Measurements from ENCODE around the gene GNB1L.

The GNB1L gene

DNA sequence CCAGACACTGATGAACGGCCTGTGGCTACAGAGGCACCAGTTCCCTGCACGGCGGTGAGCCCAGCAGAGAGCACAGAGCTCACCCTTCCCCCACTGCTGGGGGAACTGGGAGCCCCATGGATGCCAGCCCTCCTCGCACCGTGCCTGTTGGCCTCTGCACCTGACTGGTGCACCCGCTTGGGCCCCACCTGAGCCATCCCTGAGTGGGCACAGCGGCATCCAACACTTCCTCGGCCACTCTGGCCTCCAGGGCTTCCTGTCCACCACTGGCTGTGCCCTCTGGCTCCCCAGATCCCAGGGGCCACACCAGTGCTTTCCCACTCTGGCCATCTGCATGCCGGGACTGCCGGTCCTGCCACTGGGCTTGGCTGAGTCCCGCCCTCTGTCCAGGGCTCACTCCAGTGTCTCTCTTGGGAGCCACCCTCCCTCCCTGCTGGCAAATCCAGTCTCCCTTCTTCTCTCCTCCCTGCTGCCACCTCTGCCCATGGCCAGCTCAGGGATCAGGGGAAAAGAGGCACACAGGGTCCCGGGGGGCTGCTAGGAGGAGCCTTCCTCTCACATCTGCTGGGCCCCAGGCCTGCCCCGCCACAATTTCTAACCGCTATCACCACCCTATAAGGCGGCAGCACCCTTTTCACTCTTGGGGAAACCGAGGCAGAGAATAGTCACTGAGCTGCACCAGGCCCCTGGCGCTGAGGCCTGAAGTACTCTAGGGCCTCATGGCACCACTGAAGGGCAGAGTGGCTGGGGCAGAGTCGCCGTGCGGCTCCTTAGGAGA lies 33.0 kb downstream of the GNB1L start:
- DNase-seq = no peak

DNA sequence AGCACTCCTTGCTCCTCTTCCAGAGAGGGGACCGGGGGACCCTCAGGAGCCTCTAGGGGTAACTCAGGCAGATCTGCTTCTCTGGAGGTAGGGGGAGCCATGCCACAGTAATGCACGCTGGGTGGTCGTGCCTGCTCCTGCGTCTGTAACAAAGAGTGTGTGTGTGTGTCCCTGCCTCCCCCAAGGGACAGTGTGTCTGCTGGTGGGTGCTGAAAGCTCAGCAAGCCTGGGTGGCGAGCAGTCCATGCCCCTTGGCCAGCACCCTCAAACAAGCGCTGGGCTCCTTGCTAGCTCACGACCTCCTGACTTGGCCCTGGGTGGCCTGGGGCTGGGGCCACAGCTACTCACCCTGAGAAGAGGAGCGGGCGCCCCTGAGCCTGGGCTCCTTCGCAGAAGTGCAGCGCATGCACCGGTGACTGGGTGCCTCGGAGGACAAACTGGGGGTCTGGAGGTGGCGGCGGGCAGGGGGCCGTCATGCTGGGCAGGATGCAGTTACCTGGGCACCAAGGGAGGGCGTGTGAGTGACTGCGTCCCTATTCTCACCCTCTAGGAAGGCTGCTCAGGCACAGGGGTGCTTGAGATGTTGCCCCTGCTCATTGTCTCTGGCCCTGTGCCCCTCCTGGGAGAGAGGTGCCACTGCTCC lies 33.7 kb downstream of the GNB1L start:
- DNase-seq = no peak

DNA sequence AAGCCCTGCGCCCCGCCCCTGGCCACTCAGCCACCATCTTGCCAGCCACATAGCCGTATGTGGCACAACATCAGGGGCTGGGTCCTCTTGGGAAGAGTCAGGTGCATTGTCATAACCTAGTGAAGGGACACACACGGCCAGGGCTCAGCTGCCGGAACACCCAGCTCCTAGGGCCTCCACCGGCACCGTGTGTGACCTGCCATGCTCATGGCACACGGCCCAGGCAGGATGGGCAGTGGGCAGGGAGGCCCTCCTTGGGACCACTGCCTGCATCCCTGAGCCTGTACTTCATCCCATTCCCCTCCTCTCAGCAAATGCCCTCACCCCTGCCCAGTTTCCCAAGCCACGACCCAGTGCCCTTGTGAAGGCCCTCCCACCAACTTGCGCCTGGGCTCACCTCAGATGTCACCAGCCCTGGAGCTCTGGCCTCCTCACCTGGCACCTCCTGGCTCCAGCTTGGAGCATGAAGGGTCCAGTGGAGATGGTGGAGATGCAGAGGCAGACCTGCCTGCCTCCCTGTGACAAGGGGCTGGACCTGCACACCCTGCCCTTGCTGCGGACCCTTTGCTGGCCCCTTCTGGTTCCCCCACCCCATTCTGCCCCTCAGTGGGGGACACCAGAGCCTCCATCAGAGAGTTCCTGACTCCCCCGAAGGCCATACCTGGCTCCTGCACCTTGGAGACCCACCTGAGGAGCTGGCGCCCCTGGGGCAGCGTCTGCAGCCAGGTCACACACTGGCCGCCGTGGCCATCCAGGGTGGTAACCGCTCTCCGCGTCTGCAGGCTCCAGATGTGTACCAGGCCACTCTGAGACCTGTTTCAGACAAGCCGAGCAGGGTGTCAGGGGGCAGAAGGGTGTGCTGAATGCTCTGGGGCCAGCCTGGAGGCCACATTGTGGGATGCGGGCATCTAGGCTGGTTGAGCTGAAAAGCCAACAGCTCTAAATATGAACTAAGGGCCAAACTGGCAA lies 34.5 kb downstream of the GNB1L start:
- no peak for DNase-seq

DNA sequence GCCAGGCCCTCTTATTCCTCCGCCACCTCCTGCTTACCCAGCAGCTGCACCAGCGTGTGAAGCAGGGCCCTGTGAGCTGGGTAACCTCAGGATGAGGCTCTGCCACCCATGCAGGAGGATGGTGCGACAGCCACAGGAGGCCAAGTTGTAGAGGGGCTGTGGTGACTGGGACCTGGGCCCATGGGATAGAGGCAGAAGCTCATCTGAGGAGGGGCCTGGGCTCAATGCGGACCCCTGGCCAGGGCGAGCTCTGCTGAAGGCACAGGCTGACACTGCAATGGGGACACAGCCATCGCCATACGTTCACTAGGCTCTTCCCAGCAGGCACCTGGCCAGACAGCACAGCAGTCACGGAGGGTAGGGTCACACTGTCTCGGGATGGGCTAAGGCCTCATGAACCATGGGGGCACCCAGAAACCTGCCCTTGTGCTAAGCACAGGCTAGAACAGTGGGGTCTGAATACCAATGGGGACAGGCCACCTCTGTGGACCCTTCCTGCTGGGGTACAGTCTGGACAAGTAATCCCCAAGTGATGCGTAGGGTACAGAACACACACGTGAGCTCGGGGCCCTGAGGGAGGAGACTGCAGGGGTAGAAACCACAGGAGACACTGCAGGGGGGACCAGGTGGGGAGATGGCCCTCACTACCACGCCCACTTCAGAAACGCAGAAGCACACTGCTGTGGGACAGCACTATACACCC lies 35.3 kb downstream of the GNB1L start:
- no peak for DNase-seq

DNA sequence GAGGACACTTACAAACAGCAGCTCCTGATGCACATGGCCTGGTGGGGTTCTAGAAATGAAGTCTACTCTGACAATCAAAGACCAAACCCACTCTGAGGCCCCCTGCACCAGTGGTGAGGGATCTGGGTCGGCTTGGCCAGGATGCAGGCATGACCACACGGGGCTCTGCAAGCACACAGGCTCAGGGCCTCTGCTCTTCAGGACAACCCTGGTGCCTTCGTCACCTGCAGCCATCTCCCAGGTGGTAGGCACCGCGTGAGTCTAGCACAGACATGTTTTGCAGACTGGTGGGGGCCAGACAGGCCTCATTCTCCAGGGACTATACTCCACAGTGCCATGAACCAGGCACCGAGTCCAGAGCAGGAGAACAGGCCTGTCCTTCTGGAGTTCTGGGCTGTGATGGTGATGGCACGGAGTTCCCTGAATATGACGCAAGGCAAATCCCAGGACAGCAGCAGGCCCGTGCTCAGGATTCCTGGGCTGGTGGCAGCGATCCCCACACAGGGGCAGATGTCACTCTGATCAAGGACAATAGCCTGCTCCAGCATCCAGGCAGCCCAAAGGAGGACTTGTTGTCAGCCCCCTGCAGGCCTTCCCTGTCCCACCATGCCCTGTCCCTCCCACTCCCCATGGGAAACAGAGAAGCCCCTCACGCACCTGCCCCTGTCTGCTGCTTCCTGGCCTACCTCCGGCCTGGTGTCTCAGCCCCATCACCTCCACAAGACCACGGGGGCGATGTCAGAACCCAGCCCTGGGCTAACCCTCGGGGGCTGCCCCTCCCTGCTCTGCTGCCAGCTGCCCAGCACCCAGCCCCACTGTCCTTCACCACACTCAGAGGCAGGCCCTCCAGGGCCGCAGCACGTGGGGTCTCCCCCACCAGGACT lies 36.1 kb downstream of the GNB1L start:
- no peak for DNase-seq

DNA sequence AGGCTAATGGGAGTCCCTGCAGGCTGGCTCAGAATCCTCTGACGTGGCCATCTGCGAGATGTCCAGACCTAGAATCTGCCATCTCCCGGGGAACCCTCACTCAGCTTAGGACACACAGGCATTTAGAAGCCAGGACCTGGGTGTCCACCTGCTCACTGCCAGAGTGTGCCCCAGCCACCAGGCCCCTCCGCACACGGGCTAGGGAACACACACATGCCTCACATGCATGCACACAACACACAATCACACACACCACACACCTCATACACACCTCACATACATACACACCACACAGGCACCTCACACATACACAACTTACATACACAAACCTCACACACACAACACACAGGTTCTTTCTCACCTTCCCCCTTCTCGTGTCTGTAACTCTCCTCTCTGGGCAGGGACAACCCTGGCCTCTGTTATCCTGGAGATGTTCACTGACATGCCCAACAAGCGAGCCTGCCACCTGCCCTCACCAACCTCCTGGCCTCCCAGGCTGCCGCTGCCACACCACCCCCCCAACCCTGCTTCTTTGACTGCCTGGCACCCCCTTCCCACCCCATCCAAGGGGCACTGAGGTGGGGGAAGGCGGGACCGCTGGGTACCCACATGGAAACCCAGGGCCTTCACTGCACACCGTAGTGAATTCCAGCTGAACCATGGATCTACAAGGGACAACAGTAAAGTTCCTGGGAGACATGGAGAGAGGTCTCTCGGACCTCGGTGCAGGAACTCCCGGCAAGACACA lies 38.1 kb downstream of the GNB1L start:
- no peak for DNase-seq

DNA sequence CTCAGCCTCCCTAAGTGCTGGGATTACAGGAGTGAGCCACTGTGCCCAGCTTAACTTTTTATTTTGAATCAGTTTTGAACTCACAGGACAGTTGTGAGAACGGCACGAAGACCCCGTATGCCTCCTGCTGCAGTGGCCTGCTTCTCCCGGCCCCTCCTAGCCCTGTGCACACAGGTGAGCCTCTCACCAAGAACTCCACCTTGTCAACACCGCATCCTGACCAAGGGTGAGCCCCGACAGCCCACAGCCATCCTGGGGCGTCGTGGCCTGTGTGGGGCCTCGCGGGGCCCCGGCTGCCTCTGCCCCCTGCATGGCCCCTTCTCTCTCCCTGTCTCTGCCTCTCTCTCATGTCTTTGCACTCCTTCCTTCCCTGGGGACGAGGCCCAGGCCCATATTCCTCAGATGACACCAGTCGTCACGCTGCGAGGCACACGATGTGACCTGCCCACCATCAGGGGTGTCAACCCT lies 38.8 kb downstream of the GNB1L start:
- no peak for DNase-seq

DNA sequence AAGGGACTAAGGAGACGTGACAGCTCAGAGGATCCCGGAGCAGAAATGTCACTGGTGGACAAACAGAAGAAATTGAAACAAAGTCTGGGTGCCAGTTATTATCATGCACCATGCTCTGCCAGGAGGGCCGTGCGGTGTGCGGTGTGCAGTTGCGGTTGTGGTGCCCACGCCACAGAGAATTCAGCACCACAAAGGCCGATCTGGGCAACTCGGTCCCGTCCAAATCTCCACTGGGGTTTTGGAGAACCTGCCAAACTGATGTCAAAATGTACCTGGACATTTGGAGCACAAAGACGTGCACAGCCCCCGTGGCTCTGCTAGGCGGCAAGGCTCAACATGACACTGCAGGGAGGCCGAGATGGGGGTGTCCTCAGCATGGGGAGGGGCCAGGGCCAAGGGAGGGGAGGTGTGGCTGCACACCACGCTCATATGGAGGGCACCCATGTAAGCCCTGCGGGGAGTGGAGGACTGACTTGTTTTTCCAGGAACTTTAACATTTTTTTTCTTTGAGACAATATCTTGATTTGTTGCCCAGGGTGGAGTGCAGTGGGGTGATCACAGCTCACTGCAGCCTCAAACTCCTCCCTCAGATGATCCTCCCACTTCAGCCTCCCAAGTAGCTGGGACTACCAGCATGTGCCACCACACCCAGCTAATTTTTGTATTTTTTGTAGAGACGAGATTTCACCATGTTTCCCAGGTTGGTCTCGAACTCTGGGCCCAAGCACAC lies 39.4 kb downstream of the GNB1L start:
- DNase-seq = no peak

DNA sequence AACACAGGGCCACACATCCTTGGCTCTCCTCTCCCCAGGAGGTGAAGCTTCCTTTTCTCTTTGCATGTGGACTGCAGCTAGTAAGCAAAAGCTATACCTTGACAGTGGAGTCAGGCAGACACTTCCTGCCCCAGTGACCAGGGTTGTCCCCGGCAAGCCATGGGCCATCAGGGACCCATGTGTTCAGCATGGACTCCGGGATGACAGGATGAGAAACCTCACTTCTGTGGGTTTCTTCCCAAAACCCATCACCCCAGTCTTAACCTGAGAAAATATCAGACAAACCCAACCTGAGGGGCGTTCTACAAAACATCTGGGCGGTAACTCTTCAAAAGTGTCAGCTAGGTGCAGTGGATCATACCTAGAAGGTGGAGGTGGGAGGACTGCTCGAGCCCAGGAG lies 40.2 kb downstream of the GNB1L start:
- DNase-seq = no peak

DNA sequence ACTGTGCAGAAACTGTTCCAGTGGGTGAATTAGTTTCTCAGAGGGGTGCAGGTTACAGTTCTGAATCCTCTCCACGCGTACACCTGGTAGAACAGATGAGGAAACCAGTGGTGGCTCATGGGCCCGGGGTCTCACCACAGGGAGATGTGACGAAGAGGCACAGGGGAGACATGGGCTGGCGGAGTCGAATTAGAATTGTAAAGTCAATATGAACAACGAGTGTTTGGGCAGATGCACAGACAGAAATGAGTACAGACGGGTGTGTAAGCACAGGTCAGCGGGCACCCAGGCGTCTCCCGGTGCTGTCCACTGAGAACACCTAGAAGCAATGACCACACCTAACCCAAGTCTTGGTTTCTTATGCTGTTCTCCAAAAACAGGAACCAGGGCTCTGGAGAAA lies 41.8 kb downstream of the GNB1L start:
- no peak for DNase-seq

DNA sequence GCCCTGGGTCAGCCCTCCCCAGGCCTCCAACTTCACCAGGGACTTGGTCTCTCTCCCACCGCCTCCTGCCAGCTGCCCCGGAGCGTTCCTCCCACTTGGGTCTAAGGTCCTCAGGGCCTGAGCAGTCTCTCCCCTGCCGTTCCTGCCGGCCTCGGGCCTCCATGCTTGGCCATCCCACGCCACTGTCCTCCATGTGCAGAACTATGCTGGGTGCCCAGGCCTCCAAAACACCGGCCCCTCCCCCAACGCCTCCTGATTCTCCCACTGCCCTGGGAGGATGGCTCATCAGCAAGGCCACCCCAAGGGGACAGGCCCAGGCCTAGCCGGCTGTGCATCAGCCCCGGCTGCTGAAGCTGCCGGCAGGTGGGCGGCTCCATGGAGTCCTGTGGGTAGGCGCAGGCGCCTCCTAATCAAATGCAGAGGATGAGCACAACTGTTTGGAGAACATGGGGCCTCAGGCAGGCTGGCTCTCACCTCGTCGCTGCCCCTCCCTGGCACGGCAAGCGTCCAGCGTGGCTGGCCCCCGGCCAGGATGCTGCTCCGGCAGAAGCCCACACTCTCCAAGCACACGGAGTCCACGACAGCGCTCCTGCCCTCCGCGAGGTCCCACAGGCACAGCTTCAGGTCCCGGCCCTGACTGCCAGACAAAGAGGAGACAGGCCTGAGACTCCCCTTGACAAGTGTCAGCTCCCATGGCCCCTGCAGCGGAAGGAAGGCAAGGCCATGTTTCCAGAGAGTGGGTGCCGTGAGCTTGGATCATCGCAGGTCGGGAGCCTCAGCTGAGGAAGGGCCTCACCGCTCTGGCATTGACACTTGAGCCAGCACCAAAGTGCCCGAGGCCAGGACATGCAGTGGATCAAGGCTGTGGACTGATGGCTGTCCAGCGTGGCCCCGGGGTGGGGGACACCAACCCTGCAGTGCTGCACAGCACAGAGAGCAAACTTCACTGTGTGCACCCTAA lies 42.6 kb downstream of the GNB1L start:
- no peak for DNase-seq

DNA sequence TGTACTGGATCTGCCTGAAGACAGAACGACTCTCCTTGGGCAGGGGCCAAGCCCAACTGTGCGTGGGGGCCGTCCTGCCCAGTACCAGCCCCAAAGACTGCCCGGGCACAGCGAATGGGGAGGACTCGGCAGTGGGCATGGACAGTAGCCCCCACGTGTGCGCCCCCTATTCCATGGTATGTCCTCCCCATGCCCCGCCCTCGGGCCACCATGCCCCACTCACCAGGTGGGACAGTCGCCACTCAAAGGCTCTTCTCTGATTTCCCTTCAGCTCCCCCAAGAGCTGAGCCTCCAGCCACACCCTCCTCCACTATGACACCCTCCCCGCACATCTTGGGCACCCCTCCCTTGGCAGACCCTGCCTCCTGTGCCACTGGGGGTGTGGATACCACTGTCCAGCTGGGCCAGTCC lies 43.5 kb downstream of the GNB1L start:
- no peak for DNase-seq

DNA sequence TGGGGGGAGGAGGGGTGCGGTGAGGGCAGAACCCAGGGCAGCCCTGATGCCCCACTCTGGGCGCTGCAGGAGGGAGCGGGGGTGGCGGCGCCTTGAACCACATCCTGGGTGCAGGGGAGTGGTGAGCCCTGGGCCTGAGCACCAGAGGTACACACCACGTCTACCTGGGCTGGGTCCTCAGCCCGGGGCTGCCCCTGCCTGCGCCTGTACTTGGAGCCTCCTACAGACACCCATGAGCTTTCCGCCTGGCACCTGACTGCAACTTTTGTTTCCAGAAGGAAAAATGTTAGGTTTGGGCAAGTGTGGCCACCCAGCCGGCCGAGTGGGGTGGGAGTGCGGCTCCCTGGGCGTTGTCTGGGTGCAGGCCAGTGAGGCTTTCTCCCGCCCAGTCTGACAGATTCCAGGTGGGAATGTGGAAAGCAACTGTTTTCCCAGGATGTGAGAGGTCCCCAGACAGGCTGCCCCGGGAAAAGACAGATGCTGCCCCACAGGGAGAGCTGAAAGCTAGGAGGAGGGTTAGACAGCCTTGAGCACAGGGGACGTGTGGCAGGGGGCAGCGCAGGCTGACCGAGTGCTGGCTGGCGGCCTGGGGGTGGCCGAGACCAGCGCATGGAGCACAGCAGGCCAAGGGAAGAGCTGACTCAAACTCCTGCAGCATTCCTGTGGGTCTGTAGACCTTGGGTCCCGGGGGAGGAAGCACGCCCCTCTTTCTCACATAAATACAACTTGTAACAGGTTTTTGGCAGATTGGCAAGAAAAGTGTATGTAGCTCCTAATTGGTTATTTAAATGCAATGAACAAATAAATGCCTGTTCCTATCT lies 44.1 kb downstream of the GNB1L start:
- no peak for DNase-seq

DNA sequence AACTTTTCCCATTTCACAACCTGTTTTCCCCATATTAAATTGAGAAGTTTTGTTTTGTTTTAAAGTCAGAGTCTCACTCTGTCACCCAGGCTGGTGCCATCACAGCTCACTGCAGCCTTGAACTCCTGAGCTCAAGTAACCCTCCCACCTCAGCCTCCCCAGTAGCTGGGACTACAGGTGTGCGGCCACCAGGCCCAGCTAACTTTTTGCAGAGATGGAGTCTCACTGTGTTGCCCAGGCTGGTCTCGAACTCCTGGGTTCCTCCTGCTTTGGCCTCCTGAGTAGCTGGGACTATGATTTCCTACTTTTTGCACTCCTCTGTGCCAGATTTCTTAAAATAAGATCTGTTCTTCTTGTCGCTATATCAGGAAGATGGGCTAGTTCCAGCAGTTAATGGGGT lies 44.9 kb downstream of the GNB1L start:
- no peak for DNase-seq

DNA sequence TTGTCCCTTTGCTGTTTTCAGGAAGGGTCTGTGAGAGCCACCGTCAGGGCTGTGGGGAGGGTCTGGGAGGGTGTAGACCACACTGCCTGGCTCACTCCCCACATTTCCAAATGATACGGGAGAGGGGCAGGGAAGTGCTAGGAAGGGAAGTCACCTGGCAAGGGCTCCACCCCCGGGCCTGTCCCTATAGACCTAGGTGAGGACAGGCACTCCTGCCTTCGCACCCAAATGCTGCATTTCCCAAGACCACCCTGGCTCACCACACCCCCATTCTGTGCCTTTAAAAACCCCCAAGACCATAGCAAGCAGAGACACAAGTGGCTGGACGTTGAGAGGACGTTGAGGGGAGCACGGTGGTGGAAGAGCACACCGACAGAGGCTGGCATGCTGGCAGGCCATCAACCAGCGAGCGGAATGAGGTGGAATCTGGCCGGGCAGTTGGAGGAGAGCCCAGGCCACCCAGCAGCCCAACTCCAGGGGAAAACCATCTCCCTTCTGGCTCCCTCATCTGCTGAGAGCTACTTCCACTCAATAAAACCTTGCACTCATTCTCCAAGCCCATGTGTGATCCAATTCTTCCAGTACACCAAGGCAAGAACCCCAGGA lies 45.7 kb downstream of the GNB1L start:
- no peak for DNase-seq

DNA sequence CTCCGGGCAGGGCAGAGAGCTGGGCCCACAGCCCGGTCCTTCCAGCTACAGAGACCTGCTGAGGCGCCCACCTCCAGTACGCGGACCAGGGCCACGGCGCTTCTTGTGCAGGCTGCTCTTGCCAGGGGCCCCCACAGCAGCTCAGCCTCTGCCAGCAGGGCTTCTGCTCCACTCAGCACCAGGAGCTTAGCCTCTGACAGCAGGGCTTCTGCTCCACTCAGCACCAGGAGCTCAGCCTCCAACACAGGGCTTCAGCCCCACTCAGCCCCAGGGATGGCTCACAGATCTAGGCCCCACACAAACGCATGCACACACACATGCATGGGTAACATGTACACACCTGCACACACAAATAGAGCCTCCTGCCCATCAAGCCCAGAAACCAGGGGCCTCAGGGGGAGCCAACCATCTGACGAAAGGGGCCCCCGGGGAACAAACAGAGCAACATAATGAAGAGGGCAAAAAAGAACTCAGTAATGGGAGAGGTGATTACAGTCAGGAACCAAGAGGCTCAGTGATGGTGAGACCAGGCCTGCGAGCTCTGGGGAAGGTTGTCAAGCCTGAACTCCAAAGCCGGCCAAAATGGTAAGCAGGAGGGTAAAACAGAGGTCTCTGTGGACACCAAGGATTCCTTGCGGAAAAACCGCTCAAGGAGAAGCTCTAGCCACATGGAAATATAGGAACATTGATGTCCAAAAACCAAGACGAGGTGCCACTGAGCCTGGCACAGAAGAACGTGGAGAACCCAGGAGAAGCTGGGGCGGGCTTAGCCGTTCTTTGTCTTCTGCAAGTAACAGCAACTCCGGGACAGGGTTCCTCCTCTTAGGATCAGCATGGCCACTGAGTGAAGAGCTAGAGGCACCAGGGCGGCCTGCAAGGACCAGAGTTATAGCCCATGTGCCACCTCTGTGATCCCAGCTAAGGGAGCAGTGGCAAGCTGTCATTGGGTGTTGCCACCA lies 46.5 kb downstream of the GNB1L start:
- DNase-seq = no peak
